ENCODE measurements around the gene NHLH2.

Gene NHLH2

DNA sequence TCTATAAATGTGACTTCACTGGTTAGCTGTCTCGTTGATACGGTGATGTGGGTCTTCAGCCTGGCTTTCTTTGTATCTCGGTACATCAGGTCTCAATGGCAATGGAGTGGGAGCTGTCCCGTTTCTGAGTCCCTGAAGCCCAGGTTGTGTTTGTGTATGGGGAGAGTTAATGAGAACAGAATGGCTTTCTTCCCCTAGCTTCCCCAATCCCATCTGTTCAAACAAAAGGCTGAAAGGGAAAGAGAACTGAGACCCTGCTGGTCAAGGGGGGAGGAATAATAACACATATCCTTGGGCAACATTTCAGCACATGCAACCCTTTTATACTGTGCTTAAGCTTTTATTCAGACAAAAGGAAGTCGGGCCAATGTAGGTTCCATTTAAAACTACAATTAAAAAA, 44.0 kb downstream of the NHLH2 start:
- no peak for DNase-seq

- no peak for DNase-seq
Measured at GRCh38 chr1:115796036-115796435, 44.9 kb downstream of the NHLH2 start.

DNA sequence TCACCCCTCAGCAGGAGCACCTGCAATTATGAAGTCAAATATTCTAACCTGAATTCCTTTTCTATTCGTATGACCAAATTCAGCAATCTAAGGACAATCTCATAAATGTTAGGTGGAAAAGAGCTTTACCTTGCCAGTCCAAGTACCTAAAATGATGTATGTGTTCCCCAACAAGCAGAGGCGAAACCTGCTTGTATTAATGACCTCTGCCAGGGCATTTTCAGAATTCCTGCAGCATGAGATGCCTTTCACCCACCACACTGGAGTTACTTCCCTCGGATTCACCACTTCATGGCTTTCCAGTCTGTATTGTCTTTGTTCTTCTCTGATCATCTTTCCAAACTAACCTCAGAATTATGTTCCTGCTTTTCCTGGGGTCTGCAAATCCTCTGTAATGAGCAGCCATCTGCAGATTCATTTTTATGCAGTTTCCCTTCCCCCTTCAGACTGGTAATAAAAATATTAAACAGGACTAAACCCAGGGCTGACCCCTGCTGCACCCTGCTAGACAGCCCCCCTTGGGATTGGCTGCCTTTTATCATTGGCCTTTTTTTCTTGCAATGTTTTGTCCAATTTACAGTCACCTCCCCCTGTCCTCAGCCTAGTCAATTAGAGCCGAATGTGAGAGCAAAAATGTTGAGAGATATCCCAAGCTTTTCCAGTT, 45.8 kb downstream of the NHLH2 start:
- DNase-seq, result no peak

- DNase-seq, result no peak
Measured at GRCh38 chr1:115793162-115793561, 47.8 kb downstream of the NHLH2 start.

GRCh38 chr1:115791816-115792215, 49.1 kb downstream of the NHLH2 start:
- no peak for DNase-seq

- DNase-seq, result no peak
Measured at GRCh38 chr1:115790846-115791245, 50.1 kb downstream of the NHLH2 start.

DNA sequence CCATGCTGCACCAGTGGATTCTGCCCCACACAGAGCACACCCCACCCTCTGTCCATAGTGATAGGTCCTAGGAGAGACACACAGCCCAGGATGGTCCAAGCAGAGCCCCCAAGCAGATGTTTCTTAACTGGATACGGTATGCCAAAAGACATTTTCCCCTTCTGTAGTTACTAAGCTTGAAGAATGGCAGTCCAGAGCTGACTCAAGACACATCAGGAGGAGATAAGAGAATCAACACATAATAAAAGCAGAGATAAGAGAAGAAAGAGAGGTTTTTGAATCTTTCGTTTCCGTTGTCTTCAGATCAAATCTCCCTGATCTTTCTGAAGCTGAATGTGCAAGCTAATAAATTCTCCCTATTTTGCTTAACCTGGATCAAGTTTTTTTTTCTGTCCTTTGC, 50.6 kb downstream of the NHLH2 start:
- DNase-seq, result no peak

Measured in AML-193 (cell line).